ENCODE results near the gene TNRC18. TPM values are rescaled to one million over a fixed set of nuclear protein-coding genes. Genes with fewer than 3 reads are reported as not detected.

The TNRC18 gene
- total and polyA plus RNA-seq, 9 of the 15 experiments (the other 6 are each of a cell fraction or from before 2014, with no cell fraction given): 0.03 to 43.2 (median 18.0) TPM

GRCh38 chr7:5396999-5397663, 26.5 kb downstream of the TNRC18 start:
- no TSS peak for BruUV-seq (replicated peaks)
- POLR2A ChIA-PET: interaction anchor here (1.0 to 1.7 kb wide), 2 partner anchors 10 to 28 kb away, joined by 6 read pairs; no protein-coding TSS in a partner anchor
- CTCF ChIA-PET (ENCODE audit: low intra/inter-chr PET ratio): interaction anchor here (0.7 to 1.0 kb wide), 2 partner anchors 29 to 54 kb away, joined by 4 to 8 read pairs; no protein-coding TSS in a partner anchor
- Histone ChIP-seq H3K9me3 (replicated peaks; ENCODE audit: control insufficient read depth, insufficient read depth, low read depth, low read length) (no peaks in the 10 kb centered on the region), H3K4me2 (ENCODE audit: insufficient read depth, low read length) (no peak overlapping the region), H3K9ac (ENCODE audit: insufficient read depth in 1 of 2, low read depth in 2 of 2, low read length in 2 of 2) (no peak overlapping the region), H2AFZ (ENCODE audit: low read depth, low read length) (no peak overlapping the region), H3K4me1 (replicated peaks in 1 of 2; ENCODE audit: control insufficient read depth in 2 of 2, insufficient read depth in 2 of 2, low read length in 2 of 2) (peaks cover 2 to 22% of the 10 kb centered on the region in 2 experiments; a peak in 4 of 5 replicates), H4K20me1 (replicated peaks; ENCODE audit: control insufficient read depth, insufficient read depth, low read length) (no peaks in the 10 kb centered on the region), H3K27me3 (ENCODE audit: control insufficient read depth in 2 of 2, insufficient read depth in 2 of 2, low read length in 2 of 2) (no peaks in the 10 kb centered on the region), H3K27ac (ENCODE audit: extremely low read depth, low read depth, low read length) (no peak overlapping the region), H3K79me2 (ENCODE audit: control insufficient read depth, insufficient read depth, low read length) (no peaks in the 10 kb centered on the region; the same call in 2 of the 3 replicates), H3K4me3 (no peak overlapping the region), H3K9me1 (ENCODE audit: control insufficient read depth, insufficient read depth, low read length) (no peaks in the 10 kb centered on the region), H3K36me3 (ENCODE audit: control insufficient read depth, insufficient read depth, low read length) (peaks cover 15% of the 10 kb centered on the region; the same call in 2 of the 3 replicates)
- FAIRE-seq (no peak), ATAC-seq (peak; percentile 63), DNase-seq (ENCODE audit: extremely low read depth in 1 of 4, low spot score in 3 of 4) (no peak)
- in situ Hi-C loops (cut with MboI) (no loop called here), intact Hi-C loops (cut with micrococcal nuclease) (no loop called here)
- WGBS (ENCODE audit: insufficient coverage, low coverage, missing lambda C conversion rate): 69% methylated on average over 21 of the region's 30 CpGs
- TF ChIP-seq TAF9B (IDR thresholded peaks at IDR 0.05; ENCODE audit: partially characterized antibody) (no peak), HMGXB4 (CRISPR knock-in tag; IDR thresholded peaks at IDR 0.05) (no peak), BCLAF1 (IDR thresholded peaks at IDR 0.05; ENCODE audit: borderline replicate concordance in 1 of 2, control insufficient read depth in 1 of 2, low read depth in 2 of 2, low read length in 1 of 2) (no peak), NR2F6 (CRISPR knock-in tag; IDR thresholded peaks at IDR 0.05) (no peak), JUN (IDR thresholded peaks at IDR 0.05; ENCODE audit: borderline replicate concordance, low read depth, low read length) (no peak), JUN (CRISPR knock-in tag; IDR thresholded peaks at IDR 0.05; ENCODE audit: borderline replicate concordance) (no peak), PTRF (tag; IDR thresholded peaks at IDR 0.05) (no peak), ZNF589 (CRISPR knock-in tag; IDR thresholded peaks at IDR 0.05; ENCODE audit: low read depth) (no peak), GTF2B (IDR thresholded peaks at IDR 0.05; ENCODE audit: extremely low read depth, insufficient read length) (no peak), NFE2L1 (tag; IDR thresholded peaks at IDR 0.05; ENCODE audit: borderline replicate concordance, low read depth) (no peak), MAFG (tag; conservative IDR thresholded peaks at IDR 0.05) (no peak), SMC3 (conservative IDR thresholded peaks at IDR 0.05; ENCODE audit: insufficient read depth, low read depth, low read length) (no peak), ZNF133 (CRISPR knock-in tag; IDR thresholded peaks at IDR 0.05) (no peak), CEBPB (tag; IDR thresholded peaks at IDR 0.05) (peak; percentile 95), POLR2A (conservative IDR thresholded peaks at IDR 0.05) (no peak), CBX1 (IDR thresholded peaks at IDR 0.05; ENCODE audit: low read depth) (peak; percentile 97), ZZZ3 (IDR thresholded peaks at IDR 0.05) (no peak), BCOR (IDR thresholded peaks at IDR 0.05) (peak; percentile 98)
